Mononuclear cell (primary cell): ENCODE data around the gene C9orf85. TPM values are rescaled to one million over a fixed set of nuclear protein-coding genes. Genes with fewer than 3 reads are reported as not detected.
"Not testable (repeated sequence)": the region's sequence is repeated elsewhere in the genome, so short reads cannot be mapped to it uniquely, and the experiment has no call there.

Experiments
- H3K27me3 ChIP-seq: 2 replicates; pipeline ENCODE4 v1.6.0; 2011; ENCODE audit warnings: low read length, control low read depth; ENCODE audit not compliant: insufficient read depth
- H3K4me1 ChIP-seq: 2 replicates; pipeline ENCODE4 v1.5.1; 2011; ENCODE audit warnings: mild to moderate bottlenecking, low read length, control low read depth; ENCODE audit not compliant: insufficient read depth
- H3K4me3 ChIP-seq: 2 replicates; pipeline ENCODE4 v1.5.1; 2011; ENCODE audit warnings: mild to moderate bottlenecking, low read length, moderate library complexity
- H3K9me3 ChIP-seq: 2 replicates; pipeline ENCODE4 v1.5.1; 2011; ENCODE audit warnings: low read depth, mild to moderate bottlenecking, control low read depth, low read length
- total RNA-seq: library from RNA; depleted of rRNA; stranded (reverse); fragments of >200 nt; gene quantifications from one replicate; pipeline ENCODE4 v1.2.3, GENCODE V29; 2012

The C9orf85 gene
- total RNA-seq, 1 donor = 7.0 TPM

GRCh38 chr9:71954652-71955051, 43.2 kb downstream of the C9orf85 start:
- not testable (repeated sequence) for H3K4me3 ChIP-seq, H3K4me1 ChIP-seq, H3K27me3 ChIP-seq, H3K9me3 ChIP-seq

- no peaks in the 10 kb centered on the region for H3K9me3 ChIP-seq
- no peaks in the 10 kb centered on the region for H3K27me3 ChIP-seq
- H3K4me1 ChIP-seq = no peaks in the 10 kb centered on the region
- H3K4me3 ChIP-seq = no peak overlapping the region
Observed at GRCh38 chr9:71955300-71955915, 44.0 kb downstream of the C9orf85 start.

GRCh38 chr9:71962328-71962727, 50.9 kb downstream of the C9orf85 start:
- Histone ChIP-seq H3K4me3 (no peak overlapping the region), H3K4me1 (no peaks in the 10 kb centered on the region), H3K9me3 (peaks cover 3% of the 10 kb centered on the region), H3K27me3 (no peaks in the 10 kb centered on the region)

- H3K9me3 ChIP-seq = peaks cover 15% of the 10 kb centered on the region
- not testable (repeated sequence) for H3K27me3 ChIP-seq, H3K4me1 ChIP-seq, H3K4me3 ChIP-seq
Observed at GRCh38 chr9:71963471-71963996, 52.1 kb downstream of the C9orf85 start.

GRCh38 chr9:71965403-71965802, 54.0 kb downstream of the C9orf85 start:
- Histone ChIP-seq H3K9me3 (peaks cover 23% of the 10 kb centered on the region), H3K4me3 (no peak overlapping the region), H3K27me3 (no peaks in the 10 kb centered on the region), H3K4me1 (no peaks in the 10 kb centered on the region)

GRCh38 chr9:71966601-71967000, 55.2 kb downstream of the C9orf85 start:
- H3K27me3 ChIP-seq = no peaks in the 10 kb centered on the region

GRCh38 chr9:71968541-71969090, 57.2 kb downstream of the C9orf85 start:
- no peak overlapping the region for H3K4me3 ChIP-seq
- H3K27me3 ChIP-seq = no peaks in the 10 kb centered on the region
- peaks cover 23% of the 10 kb centered on the region for H3K9me3 ChIP-seq
- H3K4me1 ChIP-seq = no peaks in the 10 kb centered on the region

More at GRCh38 chr9:71966601-71967000, 55.2 kb downstream of the C9orf85 start:
- Histone ChIP-seq H3K4me3 (no peak overlapping the region), H3K4me1 (no peaks in the 10 kb centered on the region), H3K9me3 (peaks cover 23% of the 10 kb centered on the region)

- Histone ChIP-seq H3K4me3 (no peak overlapping the region), H3K9me3 (no peaks in the 10 kb centered on the region), H3K27me3 (no peaks in the 10 kb centered on the region), H3K4me1 (no peaks in the 10 kb centered on the region)
Observed at GRCh38 chr9:71975833-71976232, 64.4 kb downstream of the C9orf85 start.

- H3K27me3 ChIP-seq = no peaks in the 10 kb centered on the region
- H3K4me3 ChIP-seq = no peak overlapping the region
- no peaks in the 10 kb centered on the region for H3K9me3 ChIP-seq
- H3K4me1 ChIP-seq = no peaks in the 10 kb centered on the region
Observed at GRCh38 chr9:71977003-71977402, 65.6 kb downstream of the C9orf85 start.

GRCh38 chr9:71980266-71981190, 69.1 kb downstream of the C9orf85 start:
- Histone ChIP-seq H3K27me3 (no peaks in the 10 kb centered on the region), H3K4me3 (no peak overlapping the region), H3K4me1 (no peaks in the 10 kb centered on the region), H3K9me3 (no peaks in the 10 kb centered on the region)

- no peaks in the 10 kb centered on the region for H3K4me1 ChIP-seq
- no peak overlapping the region for H3K4me3 ChIP-seq
- no peaks in the 10 kb centered on the region for H3K9me3 ChIP-seq
- no peaks in the 10 kb centered on the region for H3K27me3 ChIP-seq
Observed at GRCh38 chr9:71981944-71982343, 70.5 kb downstream of the C9orf85 start.

- H3K9me3 ChIP-seq = no peaks in the 10 kb centered on the region
- no peak overlapping the region for H3K4me3 ChIP-seq
- H3K27me3 ChIP-seq = no peaks in the 10 kb centered on the region
- no peaks in the 10 kb centered on the region for H3K4me1 ChIP-seq
Observed at GRCh38 chr9:71984403-71984802, 73.0 kb downstream of the C9orf85 start.

- no peaks in the 10 kb centered on the region for H3K9me3 ChIP-seq
- no peaks in the 10 kb centered on the region for H3K27me3 ChIP-seq
- H3K4me3 ChIP-seq = no peak overlapping the region
- H3K4me1 ChIP-seq = no peaks in the 10 kb centered on the region
Observed at GRCh38 chr9:71984831-71985281, 73.4 kb downstream of the C9orf85 start.

- Histone ChIP-seq H3K9me3 (no peaks in the 10 kb centered on the region), H3K4me1 (no peaks in the 10 kb centered on the region), H3K27me3 (no peaks in the 10 kb centered on the region), H3K4me3 (no peak overlapping the region)
Observed at GRCh38 chr9:71985297-71985911, 74.0 kb downstream of the C9orf85 start.

GRCh38 chr9:71986900-71987299, 75.5 kb downstream of the C9orf85 start:
- Histone ChIP-seq H3K27me3 (no peaks in the 10 kb centered on the region), H3K9me3 (no peaks in the 10 kb centered on the region), H3K4me1 (no peaks in the 10 kb centered on the region), H3K4me3 (no peak overlapping the region)
